TTC549 (cell line): ENCODE measurements around the gene TMEM108.

Experiments used
- FAIRE-seq: peaks from 2 replicates; lab custom pipeline; 2012; peaks lifted over from hg19 to GRCh38; lab: Jason Lieb, UNC

Gene TMEM108

DNA sequence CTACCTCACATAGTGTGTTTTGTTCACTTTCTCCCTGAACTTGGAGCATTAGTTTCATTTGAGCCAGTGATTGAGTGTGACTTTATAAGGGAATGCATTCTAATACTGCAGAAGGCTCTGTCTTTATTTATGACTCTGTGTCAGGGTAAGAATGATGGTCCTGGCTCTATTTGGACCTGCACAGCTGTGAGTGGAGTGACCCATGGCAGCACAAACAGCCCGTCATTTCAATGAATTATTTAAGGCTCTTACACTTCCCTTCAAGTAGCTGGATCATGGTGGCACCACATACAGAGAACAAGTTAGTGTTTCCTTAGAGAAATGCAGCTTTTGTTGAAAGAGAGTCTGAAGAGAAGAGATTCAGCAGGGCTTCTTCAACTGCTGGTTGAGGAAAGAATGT lies 16.4 kb downstream of the TMEM108 start:
- no peak for FAIRE-seq

DNA sequence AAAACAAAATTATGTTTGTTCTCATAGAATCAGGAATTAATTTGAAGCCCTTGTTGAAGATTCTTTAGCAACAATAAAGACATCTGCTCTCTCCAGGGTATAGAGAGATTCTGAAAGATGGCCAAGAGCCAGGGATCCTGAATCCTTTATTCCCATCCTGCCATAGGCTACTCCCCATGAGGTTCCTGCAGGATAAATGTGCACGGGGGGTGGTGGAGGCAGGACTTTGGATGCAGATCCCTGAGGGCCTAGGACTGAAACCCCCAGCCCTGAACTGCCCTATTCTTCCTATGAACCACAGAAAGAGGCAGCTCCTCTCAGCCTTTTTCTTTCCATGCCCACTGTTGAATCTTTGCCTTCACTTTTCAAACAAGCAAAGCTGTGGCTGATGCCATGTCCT lies 17.1 kb downstream of the TMEM108 start:
- FAIRE-seq = no peak

DNA sequence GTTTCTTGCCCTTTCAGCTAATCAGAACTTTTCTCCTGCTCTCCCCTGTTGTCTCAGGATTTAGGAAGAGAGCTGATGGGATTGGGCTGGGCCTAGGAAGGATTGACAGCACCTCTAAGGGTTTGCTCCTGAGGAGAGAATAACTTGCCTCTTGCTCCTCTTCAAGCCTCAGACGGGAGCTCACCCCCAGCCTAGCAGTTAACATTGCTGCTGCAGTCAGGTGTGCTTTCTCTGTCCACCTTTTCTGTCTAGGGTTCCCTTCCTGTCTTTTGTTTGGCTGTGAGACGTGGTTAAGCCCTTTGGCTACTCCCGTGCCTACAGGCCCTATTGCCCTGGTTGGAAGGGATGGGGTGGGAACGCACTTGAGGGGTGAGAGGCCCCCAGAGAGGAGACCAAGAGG lies 20.1 kb downstream of the TMEM108 start:
- no peak for FAIRE-seq

DNA sequence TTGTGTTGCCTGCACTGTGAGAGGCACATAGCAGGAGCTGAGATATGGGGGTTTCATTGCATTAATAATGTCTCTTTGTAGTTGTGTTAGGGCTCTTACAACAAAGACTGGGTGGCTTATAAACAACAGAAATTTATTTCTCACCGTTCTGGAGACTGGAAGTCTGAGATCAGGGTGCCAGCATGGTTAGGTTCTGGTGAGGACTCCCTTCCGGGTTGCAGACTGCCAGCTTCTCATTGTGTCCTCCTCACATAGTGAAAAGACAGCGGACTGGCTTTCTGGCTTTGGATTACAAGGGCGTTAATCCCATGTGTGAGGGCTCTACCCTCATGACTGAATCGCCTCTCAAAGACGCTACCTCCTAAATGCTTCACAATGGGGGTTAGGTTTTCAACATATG lies 20.6 kb downstream of the TMEM108 start:
- FAIRE-seq = no peak

DNA sequence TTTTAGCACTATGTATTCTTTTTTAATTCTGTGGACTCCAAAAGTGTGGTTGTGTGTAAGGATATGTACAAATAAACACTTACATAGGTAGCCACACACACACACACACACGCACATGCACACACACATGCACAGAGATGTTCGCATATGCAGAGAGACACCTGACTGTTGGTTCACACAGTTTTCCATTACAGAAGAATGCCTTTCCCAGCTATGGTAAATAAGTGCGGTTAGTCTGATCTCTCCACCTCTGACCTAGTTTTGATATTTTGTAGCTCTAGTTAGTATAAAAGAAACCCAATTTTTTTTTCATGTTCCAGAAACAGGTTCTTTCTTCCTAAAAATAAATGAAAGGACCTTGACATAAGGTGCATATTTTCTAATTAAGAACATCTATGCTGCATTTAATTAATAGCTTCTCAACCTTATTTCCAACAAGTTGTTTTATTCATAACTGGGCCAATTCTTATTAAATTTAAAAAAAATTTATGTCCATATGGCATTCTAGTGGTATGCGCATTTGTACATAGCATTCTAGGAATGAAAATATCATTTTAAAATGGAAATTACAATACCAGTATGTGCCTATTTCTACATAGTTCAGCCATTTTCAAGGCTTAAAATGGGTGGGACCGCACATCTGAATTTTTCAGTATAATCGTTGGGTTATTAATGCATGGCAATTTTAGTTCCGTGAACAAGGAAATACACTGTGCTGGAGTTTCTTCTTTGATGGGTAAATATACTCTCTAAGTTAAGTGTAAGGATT lies 27.2 kb downstream of the TMEM108 start:
- no peak for FAIRE-seq

DNA sequence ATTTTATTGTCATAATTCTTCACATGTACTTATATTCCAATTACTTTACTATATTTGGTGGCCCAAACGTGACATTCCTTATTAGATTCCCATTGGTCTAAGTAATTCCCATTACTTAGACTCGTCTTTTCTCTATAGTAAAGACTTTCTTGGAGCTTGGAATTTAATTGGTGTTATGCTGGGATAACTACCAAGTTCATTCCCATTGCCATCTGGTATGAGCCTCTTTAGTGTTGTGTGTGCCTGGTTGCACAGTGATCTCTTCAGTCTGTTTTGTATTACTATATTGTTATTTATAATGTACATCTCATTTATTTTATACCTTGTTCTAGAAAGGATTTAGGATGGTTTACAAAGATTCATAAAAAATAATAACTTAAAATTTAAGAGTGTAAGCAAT lies 27.8 kb downstream of the TMEM108 start:
- FAIRE-seq = no peak

DNA sequence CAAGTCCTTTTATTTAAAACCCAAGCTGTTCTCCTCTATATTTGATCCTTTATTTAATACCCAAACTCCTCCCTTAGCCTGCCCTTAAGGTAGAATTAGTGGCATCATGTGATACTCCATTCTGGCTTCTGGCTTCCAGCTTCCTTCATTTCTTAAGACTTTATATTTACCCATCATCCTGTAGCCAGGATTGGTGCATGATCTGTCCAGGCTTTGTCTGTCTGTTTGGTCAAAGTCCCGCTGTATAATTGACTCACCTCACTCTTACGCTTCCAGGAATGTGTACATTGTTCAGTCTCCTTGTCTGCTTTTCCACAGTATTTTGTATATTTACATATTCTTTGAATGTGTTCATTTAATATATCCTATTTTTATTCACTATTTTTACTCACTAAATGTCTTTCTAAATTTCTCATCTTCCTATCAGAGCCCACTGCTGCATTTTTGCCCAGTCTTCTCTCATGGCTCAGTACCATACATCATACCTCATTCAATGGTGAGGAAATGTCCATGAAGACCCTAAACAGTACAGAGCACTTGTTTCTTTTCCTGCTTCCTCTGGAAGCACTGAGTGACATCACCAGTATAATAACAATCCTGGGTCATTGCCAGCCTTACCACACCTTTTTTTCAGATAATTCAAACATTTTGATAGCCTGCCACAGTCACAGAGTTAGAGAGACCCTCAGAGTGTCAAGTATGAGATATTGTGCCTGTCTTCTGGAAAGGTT lies 31.5 kb downstream of the TMEM108 start:
- no peak for FAIRE-seq

DNA sequence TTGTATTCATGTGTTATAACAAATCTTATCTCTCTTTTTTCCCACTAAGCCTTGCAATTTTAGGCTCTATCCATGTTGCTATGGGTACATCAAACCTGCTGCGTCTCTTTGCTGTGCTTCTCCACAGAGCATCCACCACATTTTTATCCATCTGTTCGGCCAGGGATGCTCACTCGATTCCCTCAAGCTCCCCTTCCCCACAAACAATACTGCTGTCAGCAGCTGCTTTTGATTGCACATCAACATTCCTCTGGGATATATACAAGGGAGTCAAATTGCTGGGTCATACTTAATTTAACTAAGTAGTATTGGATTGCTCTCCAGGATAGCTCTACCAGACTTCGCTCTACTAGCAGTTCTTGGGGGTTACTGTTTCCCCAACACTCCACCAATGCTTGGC lies 36.8 kb downstream of the TMEM108 start:
- FAIRE-seq = no peak

DNA sequence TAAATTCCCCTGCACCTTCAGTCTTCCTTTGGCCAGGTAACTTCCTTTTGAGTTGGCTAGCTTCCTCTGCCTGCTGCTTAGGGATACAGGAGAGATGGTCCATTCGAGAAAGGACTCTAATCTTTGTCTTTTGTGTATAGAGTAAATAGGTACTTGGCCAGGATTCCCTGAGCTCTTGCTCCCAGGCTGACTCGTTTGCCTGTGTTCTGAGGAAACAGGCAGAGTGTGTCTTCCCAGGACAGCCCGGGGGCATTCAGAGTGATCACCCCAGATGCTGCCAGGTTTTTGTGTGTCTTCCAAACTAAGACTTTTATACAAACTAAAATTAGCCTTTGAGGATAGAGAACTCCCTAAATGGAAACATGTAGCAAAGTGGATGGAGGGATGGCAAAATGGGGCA lies 39.5 kb downstream of the TMEM108 start:
- FAIRE-seq = no peak

DNA sequence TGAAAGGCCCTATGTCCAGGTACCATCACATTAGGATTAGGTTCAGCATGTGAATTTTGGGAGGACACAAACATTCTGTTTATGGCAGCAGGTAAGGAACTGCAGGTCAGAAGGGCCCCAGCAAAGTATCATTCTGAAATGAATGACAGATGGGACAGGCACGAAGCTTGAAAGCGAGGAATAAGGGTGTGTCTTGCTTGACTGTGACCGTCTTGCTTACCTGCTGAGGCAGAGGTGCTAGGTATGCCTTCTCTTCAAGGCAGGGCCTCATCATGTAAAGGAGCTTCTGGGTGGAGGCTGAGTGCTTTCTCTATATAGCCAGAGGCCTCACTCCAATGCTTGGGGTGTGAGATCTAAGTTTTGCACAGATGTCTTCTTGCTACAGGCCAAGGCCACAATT lies 41.4 kb downstream of the TMEM108 start:
- no peak for FAIRE-seq

DNA sequence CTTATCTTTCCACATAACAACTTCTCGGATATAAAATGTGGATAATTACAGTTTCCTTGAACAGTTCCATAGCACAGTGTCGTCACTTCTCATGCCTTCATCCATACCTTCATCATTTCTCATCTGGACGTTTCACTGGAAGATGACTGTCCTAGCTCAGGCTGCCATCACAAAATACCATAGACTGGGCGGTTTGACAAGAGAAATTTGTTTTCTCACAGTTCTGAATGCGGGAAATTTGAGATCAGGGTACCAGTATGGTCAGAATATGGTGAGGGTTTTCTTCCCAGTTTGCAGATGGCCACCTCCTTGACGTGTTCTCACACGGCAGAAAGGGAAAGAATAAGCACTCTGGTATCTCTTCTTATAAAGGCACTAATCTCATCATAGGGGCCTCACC lies 42.8 kb downstream of the TMEM108 start:
- FAIRE-seq = no peak

DNA sequence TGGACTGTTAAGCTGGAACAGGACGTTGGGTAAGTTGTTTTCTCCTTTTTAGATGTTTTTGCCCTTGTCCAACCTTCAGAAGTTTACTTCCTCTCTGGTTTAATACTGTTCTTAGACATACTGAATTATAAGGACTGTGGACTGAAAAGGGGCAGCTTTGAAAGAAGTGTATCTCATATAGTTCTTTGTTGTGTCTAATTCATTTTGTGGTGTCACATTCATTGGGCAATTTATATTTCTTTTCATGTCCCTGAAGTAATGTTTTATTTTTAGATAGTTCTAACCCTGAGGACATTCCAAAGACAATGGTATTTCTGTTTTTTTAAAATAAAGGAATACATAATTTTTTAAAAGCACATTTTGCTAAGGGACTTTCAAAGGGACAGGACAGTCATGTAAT lies 45.2 kb downstream of the TMEM108 start:
- no peak for FAIRE-seq

DNA sequence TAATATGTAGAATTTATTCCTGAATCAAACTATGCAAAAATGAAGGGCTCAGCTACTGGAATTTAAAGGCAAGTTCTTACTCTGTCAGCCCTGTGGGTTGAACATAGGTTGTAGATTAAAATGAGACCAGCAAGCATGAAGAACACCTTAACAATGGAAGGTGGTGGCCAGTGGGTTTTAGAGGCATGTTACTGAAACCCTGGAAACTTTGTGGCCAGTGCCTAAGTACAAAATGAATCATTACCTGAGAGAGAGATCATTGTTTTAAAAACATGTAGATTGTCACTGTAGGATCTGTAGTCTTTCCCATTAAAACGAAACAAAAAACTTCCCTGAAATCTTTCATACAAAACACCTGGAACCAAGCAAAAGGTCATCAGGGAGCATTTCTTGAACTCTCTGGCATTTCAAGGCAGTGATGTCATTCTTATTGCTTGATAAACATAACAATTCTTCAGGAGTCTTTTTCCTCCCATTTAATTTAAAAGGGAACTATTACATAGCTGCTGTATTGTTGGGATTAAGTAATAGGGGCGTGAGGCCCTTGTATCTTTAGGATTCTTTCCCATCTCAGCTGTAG lies 51.8 kb downstream of the TMEM108 start:
- FAIRE-seq = no peak

DNA sequence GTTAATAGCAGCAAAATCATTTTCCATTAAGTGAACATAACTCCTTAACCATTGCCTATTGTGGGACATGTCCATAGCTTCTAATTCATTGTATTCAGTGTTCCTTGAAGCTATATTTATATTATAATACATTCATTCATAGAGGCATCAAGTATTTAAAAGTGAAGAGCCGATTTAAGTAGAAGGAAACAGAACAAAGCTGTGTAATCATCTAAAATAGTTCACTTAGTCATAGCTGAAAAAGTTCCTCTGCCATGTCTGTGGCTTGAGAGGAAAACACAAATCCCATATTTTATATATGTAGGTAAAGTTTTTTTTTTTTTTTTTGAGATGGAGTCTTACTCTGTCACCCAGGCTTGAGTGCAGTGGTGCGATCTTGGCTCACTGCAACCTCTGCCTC lies 54.5 kb downstream of the TMEM108 start:
- no peak for FAIRE-seq

DNA sequence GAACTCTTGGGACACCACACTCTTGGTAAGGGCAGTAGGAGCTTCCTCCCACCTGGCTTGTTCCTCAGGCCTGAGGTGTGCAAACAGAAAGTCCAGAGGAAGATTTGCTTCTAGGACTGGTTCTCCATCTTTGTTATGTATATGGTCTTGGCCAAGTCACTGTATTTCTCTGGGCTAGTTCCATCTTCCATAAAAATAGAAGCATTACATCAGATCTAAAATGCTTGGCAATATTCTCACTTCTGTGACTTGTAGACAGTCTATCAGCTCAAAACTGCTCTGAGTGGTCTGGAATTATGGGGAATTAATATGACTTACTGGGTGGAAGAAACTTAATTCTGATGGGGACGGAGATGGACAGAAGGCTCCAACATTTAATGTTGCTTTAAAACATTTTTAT lies 55.2 kb downstream of the TMEM108 start:
- no peak for FAIRE-seq

DNA sequence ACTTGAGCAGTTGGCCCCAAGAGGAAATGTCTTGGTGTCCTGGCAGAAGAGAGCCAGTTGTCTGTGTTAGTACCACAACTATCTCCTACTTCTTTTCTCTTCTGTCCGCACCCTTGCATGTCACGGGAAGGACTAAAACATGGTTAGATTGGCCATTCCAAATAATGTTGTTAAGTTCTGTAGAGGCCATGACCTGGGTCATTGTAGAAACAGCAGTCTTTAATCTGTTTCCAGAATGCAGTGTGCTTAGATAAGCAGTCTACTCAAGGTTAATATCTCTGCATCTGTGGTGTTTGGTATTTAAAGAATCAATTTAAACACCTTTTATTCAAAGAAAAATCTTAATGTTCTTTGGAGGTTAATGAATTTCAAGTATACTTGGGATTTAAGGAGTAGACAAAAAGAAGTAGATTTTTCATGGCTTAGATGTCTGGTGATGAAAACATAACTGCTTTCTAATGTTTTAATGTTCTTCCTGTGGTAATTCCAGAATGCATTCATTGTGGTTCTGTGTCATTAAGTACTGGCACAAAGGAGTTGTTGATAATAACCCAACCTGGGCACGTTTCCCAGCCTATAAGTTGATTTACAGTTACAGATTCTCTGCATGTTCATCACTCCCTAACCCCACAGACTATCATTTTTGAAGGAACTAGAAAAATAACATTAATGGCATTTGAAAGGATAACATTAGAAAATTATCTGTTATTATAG lies 58.9 kb downstream of the TMEM108 start:
- no peak for FAIRE-seq

DNA sequence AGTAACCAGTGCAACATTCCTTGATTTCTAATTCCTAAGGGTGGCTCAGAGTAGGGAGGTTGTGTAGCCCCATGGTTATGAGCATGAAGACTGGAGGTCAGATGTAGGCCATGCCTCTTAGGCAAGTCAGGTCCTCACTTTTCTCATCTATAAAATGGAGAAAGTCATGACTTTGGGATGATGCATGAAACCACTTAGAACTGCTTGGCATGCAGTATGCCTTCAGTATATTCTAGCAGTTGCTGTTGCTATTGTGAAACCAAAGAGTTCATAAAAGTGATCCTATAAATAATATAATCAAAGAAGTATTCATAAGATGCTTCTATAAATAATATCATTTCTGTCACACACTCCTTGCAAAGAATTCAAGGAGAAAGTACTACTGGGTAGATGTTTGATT lies 65.5 kb downstream of the TMEM108 start:
- FAIRE-seq = no peak

DNA sequence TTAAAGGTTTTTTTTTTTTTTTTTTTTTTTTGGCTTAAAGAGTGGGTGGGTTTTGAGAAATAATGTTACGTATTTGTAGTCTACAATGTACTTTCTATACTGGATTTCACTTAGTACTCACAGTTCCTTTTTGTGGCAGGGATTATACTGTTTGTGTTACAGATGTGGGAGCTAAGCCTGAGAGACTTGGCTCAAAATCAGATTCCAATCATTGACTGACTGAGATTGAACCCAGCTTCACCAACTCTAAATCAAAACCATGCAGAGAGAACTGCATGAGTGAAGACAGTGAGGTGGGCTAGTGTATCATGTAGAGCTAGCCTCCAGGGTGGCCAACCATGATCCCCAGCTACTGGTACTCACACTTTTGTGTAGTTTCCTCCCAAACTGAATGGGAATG lies 68.0 kb downstream of the TMEM108 start:
- FAIRE-seq = no peak

DNA sequence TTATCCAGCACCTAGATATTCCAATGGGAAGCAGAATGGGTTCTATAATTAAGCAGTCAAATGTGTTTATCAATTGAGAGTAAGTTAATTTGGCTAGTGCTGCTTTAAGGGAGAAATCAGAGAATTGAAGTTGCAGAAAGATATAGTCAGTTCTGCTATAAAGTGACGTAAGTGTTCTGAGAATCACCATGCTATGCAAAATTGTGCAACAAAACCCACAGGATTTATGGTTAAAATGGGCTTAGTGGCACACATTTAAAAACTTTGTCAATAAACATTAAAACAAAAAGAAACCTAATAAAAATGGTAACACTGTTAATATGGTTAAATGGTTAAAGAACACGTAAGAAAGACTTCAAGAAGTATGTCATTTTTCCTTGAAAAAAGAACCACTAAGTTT lies 74.5 kb downstream of the TMEM108 start:
- no peak for FAIRE-seq

DNA sequence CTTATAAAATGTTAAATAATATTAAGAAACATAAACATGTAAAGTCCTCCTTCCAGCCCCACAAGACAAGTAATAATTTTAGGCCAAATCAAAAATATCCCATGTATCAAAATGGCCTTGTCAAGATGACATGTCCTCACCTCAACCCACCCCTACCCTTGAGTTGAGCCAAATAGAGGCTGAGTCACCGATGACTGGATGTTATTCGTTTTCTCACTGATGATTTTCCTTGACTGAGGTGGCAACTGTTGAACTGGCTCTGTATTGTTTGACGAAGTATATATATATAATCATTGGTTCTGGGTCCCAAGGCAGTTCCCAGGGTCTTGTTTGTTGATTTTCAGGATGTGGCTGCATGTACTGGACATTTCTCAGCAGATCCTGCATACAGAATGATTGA lies 75.3 kb downstream of the TMEM108 start:
- no peak for FAIRE-seq

DNA sequence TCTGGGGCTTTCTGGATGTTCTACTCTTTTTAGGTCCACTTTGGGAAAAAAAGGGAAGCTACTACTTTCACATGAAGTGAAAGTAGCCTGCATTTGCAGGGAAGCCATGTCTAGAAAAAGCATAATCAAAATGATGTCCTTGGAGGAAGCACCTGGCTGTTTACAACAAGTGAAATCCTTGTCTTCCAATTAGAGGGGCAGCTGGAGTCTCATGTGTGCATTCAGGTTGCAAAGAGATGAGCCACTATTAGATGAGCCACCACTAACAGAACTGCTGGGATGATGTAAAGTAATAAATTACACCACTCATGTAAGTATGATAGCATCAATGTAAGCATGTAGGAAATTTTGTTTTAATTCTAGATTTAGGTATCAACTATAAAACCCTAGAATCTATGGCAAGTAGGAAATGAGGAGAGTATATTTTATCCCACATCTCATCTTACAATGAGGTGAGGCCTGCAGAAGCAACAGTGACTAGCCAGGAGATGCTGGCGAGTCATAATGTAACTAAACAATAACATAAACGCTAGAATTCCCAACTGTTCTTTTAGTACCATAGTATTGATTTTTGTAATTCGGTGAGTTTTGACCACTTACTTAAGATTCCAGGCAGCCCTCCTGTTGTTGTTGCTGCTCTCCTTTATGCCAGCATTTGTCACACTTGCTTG lies 75.9 kb downstream of the TMEM108 start:
- FAIRE-seq = no peak

DNA sequence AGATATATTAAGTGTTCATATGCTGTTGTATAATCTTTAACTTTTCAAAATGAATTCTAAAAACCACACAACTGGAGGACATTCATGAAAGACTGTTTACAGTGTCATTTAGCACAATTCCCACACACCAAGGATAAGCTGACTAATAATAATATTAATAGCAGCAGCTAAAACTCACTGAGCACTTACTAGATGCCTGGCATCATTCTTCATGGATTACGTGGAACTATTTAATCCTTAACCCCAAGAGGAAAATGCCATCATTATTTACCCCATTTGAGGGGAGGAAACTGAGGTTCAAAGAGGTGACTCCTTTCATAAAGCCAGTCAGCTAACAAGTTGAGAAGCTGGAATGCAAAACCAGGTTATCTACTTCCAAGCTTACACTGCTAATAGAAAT lies 77.0 kb downstream of the TMEM108 start:
- no peak for FAIRE-seq

DNA sequence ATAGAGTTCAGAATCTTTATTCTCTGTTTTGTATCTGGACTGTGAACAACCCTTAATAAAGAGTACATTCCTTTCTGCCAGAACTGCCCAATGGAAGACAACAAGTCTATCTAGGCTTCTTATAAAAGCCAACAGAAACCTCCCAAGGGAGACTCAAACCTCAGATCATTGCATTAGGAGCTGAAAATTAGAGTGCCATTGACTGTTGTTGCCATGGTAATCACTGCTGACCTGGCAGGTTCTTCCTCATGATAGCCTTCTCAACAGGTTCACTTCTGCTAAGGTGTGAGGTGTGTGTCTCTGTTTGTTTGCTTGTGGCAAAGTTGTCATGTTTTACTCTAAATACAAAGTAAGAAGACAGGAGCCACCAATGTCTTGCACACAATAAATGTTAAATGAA lies 79.2 kb downstream of the TMEM108 start:
- no peak for FAIRE-seq
